ENCODE data around the gene NEMP2.

The NEMP2 gene, protein sequence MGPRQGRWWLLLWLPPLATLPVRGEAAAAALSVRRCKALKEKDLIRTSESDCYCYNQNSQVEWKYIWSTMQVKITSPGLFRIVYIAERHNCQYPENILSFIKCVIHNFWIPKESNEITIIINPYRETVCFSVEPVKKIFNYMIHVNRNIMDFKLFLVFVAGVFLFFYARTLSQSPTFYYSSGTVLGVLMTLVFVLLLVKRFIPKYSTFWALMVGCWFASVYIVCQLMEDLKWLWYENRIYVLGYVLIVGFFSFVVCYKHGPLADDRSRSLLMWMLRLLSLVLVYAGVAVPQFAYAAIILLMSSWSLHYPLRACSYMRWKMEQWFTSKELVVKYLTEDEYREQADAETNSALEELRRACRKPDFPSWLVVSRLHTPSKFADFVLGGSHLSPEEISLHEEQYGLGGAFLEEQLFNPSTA

DNA sequence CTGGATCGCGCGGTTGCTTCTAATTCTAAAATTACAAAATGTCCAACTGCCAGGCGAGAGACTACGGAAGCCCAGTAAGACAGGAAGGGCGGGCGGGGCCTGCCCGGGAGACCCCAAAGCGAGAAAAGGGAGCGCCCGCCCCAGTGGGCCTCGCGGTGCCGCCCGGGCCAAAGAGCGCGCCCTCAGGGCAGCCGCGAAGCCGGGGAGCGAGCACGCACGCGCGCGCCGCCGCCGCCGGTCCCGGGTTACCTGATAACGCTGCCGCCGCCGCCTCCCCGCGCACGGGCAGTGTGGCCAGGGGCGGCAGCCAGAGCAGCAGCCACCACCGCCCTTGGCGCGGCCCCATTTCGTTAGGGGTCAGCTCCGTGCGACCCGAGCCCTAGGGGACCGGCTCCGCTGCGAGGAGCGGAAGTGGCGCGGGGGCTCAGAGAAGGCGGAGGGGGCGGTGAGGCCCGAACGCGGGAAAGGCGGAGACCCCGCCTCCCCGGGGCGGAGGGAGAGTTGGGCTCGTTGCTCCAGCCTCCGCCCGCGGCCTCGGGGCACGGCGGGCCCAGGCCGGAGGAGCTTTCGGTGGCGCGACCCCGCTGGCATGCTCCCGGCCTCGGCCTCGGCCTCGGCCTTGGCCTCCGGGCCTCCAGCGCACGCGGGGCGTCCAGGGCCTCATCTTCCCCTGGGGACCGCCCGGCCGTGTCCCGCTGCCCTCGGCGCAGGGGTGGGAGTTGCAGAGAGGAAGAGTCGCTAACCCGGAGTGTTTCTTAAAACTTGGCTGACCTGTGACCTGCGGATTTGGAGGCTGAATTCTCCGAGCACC lies at the start of gene NEMP2:
Gene NEMP2 (minus strand): TSS at position 413 of the 811 bp plus-strand sequence. CDS start 67 bp downstream, at position 346.
- Histone ChIP-seq H3K36me3 (replicated peaks) (no peaks in the 10 kb centered on the region), H3K27me3 (ENCODE audit: low read depth) (no peaks in the 10 kb centered on the region), H3K9me3 (peaks cover 5% of the 10 kb centered on the region; the same call in 1 of the 2 replicates), H3K4me3 (peak within 1 kb of the TSS; percentile 48), H3K4me1 (peaks cover 6% of the 10 kb centered on the region)
- peak; percentile 73 to 87 for DNase-seq (ENCODE audit: low spot score in 2 of 2)
- in situ Hi-C loops (cut with MboI; ENCODE audit: low sequenced_read_pairs), result no loop called here

DNA sequence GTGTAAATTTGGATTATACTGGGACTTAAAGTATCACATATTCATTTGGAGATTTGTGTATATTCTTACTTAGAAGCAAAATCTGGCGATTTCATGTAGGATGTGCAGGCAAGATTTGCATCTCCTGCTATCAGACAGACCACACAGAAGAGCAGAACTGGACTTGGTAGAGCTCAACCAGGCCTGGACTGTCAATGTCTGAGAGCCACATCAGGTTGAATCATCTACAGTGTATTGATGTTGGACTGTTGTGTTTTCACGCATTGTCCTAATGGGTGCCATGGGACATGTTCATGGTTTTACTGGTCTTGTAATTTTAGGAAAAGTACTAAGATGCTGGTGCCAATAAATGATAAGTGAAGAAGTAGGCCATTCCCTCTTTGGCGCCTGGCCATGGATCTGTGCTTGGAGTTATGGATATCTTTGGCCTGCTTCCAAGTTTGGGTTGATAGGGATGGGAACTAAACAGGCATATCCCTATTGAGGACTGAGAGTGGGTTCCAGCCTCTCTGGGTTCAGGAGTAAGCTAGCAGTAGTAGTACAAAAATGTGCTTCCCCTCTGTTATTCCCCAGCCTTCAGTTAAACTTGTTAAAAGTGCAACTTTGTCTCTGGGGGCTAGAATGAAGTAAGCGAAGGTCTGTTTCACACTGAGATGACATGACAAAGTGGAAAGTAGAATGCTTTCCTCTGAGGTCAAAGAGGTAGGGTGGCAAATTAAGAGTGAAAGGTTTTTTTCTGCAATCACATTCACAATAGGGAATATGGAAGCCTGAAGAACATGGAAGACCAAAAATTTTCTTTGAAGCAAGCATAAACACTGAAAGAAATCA lies 49.2 kb upstream of the NEMP2 start:
- H3K27me3 ChIP-seq (ENCODE audit: low read depth), result no peaks in the 10 kb centered on the region
- no peak for DNase-seq (ENCODE audit: low spot score in 2 of 2)
- H3K9me3 ChIP-seq, result no peaks in the 10 kb centered on the region
- H3K4me1 ChIP-seq, result no peaks in the 10 kb centered on the region
- no peaks in the 10 kb centered on the region for H3K36me3 ChIP-seq (replicated peaks)
- H3K4me3 ChIP-seq, result no peak overlapping the region
- in situ Hi-C loops (cut with MboI; ENCODE audit: low sequenced_read_pairs), result no loop called here

DNA sequence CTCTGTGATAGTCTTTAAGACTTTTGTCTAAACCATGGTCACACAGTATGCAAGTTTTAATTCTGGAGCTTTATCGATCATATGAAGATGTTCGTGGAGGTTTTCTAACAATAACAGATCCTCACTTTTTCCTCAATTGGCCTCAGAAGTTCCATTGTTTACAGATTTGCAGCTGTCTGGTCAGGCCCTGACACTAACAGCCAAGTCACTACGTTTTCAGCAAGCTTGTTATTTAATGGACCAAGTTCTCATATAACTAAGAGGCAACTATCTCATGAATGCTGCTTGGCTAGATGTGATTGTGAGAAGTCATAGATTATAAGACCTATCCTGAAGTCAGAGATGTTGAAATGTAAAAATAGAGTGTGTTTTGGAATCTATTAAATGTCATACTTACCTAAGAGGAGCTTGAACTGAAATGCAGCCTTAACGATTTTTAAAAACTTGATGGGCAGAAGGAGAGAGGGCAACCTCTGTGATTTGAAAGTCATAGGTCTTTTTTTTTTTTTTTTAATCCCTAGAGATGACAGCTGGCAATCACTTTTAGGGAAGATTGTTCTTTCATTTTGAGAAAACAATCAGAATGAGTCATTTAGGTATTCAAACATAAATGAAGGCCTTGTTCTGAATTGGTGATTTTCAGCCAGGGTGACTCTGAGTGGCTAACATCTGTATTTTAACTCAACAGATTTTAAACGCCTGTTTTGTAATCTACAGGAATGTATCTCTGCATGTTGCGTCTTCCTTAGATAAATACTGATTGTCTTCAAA lies 48.4 kb upstream of the NEMP2 start:
- Histone ChIP-seq H3K4me1 (no peaks in the 10 kb centered on the region), H3K36me3 (replicated peaks) (no peaks in the 10 kb centered on the region), H3K4me3 (no peak overlapping the region), H3K27me3 (ENCODE audit: low read depth) (no peaks in the 10 kb centered on the region), H3K9me3 (no peaks in the 10 kb centered on the region)
- in situ Hi-C loops (cut with MboI; ENCODE audit: low sequenced_read_pairs), result no loop called here
- no peak for DNase-seq (ENCODE audit: low spot score in 2 of 2)

DNA sequence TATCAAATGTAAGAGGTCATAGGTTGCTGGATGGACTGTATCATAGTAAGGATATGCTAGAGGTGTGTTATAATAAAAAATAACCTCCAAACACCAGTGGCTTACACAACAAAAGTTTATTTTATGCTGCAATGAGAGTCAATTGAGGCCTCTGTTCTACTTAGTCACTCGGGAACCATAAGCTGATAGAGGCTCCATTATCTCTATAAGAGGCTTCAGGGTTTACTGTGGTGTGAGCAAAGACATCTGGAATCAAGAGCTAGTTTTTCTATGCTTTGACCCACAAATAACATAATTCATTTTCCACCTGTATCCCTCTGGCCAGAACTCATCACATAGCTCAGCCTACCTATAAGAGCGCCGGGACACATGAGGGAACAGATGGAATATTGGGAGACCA lies 47.5 kb upstream of the NEMP2 start:
- Histone ChIP-seq H3K4me1 (no peaks in the 10 kb centered on the region), H3K27me3 (ENCODE audit: low read depth) (no peaks in the 10 kb centered on the region), H3K9me3 (no peaks in the 10 kb centered on the region), H3K4me3 (no peak overlapping the region), H3K36me3 (replicated peaks) (no peaks in the 10 kb centered on the region)
- no peak for DNase-seq (ENCODE audit: low spot score in 2 of 2)
- in situ Hi-C loops (cut with MboI; ENCODE audit: low sequenced_read_pairs), result no loop called here

DNA sequence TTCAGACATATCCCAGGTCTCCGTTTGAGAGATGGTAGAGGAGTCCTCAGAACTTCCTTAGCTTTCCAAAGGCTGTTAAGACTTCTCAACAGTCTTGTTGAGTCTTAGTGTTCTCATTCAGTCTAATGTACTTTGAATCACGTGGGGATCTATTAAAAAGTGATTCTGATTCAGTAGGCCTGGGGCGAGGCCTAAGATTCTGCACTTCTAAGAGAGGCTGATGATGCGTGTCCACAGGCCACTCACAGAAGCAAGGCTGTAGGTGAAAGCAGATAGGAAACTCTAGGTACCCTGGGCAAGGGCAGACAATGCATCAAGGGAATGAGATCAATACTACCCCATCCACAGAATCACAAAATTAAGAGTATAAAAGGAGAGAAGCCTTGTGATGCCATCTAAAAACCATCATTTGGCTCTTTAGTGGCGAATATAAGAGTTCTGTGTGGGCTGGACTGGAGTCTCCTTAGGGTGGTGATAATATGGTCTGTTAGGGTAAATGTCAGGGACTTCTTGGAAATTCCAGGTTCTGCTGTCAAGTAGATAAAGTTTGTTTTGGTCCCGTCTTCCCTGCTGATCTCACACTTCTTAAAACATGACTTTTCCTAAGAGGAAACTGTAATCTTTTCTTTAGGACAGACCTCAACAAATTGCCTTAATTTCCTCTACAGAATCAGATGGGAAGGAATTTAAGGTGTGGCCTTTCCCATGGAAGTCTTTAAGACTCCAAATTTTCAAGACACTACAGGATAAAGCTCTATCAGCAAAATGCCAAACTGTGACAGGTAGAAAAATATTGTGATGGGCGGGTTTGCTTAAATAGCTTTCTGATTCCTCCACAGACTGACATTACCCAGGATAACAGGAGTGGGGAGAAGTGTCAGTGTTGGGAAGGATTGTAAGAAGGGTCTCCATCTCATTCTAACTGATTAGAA lies 45.7 kb upstream of the NEMP2 start:
- Histone ChIP-seq H3K4me1 (no peaks in the 10 kb centered on the region), H3K27me3 (ENCODE audit: low read depth) (no peaks in the 10 kb centered on the region), H3K36me3 (replicated peaks) (no peaks in the 10 kb centered on the region), H3K9me3 (no peaks in the 10 kb centered on the region), H3K4me3 (no peak overlapping the region)
- DNase-seq (ENCODE audit: low spot score in 2 of 2), result no peak
- in situ Hi-C loops (cut with MboI; ENCODE audit: low sequenced_read_pairs), result no loop called here

DNA sequence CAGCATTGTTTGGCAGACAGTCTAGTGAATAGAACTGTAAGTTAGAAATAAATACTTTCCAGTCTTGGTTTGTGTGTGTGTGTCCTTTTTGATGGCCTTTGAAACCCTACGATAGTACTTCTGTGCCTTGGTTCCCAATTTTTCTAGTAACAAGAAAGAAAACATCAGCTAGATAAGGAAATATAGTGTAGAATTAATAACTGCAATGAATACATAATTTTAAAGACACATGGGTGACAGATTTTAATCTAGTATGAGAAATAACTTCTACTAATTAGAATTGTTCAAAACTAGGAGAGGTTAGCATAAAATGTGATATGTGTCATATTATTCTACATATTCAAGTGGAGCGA lies 44.5 kb upstream of the NEMP2 start:
- in situ Hi-C loops (cut with MboI; ENCODE audit: low sequenced_read_pairs), result no loop called here
- no peak overlapping the region for H3K4me3 ChIP-seq
- H3K36me3 ChIP-seq (replicated peaks), result no peaks in the 10 kb centered on the region
- no peak for DNase-seq (ENCODE audit: low spot score in 2 of 2)
- no peaks in the 10 kb centered on the region for H3K4me1 ChIP-seq
- no peaks in the 10 kb centered on the region for H3K9me3 ChIP-seq
- no peaks in the 10 kb centered on the region for H3K27me3 ChIP-seq (ENCODE audit: low read depth)

DNA sequence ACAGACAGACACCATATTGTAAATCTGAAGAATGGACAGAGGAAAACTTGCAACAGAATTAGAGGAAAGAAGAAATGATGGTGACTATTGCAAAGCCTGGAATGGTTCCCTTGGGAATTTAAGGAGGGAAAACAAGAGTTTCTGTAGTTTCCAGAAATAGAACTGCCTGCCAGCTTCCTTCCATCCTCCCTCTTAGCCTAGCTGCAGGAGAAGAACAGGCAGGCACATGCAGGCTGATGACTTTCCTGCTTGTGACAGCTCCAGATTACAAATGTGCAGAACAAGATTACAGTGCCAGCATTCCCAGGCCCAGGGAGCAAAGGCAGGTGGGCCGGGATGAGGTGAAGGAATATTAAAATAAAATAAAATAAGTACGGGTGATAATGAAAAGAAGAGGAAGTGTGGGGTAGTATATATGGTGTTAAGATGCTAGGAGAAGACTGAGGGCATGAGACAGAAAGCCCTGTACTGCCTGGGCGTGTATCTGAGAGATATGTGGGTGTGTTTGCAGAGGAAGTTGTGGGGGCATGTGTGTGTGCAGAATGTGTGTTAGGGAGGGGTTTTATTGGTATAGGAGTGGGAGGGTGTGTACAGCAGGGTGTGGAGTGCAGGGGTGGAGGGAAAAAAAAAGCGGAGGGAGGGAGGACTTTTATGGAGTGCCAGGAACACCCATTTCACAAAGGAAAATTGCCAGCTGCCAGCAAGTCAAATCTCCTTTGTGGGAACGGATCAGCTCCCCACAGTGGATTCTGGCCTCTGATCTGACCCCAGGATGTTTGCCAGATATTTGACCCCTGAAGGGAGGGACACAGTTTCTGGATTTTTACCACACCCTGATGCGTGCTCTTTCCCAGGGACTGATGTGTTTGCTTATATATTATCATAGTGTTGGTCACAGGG lies 43.9 kb upstream of the NEMP2 start:
- no peak for DNase-seq (ENCODE audit: low spot score in 2 of 2)
- in situ Hi-C loops (cut with MboI; ENCODE audit: low sequenced_read_pairs), result no loop called here
- no peaks in the 10 kb centered on the region for H3K36me3 ChIP-seq (replicated peaks)
- no peaks in the 10 kb centered on the region for H3K4me1 ChIP-seq
- H3K9me3 ChIP-seq, result no peaks in the 10 kb centered on the region
- no peak overlapping the region for H3K4me3 ChIP-seq
- H3K27me3 ChIP-seq (ENCODE audit: low read depth), result no peaks in the 10 kb centered on the region

DNA sequence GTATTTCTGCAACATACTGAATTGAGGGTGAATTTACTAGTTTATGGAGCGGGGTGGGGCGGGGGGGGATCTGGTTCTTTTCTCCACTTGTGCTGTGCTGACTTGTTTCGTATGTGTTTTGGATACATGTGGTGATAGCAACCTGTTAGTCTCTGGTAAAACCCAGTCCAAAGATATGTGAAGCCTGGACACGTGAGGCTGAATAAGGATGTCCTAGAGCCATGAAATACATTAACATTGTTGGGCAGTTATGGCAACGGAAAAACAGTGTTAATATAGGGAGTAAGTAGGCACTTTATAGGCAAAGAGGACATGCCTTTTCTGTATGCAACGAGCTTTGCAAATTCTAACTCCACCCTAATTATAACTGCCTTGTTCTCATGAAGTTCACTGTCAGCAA lies 42.1 kb upstream of the NEMP2 start:
- no peaks in the 10 kb centered on the region for H3K4me1 ChIP-seq
- H3K9me3 ChIP-seq, result no peaks in the 10 kb centered on the region
- in situ Hi-C loops (cut with MboI; ENCODE audit: low sequenced_read_pairs), result no loop called here
- H3K4me3 ChIP-seq, result no peak overlapping the region
- H3K27me3 ChIP-seq (ENCODE audit: low read depth), result no peaks in the 10 kb centered on the region
- DNase-seq (ENCODE audit: low spot score in 2 of 2), result no peak
- no peaks in the 10 kb centered on the region for H3K36me3 ChIP-seq (replicated peaks)

DNA sequence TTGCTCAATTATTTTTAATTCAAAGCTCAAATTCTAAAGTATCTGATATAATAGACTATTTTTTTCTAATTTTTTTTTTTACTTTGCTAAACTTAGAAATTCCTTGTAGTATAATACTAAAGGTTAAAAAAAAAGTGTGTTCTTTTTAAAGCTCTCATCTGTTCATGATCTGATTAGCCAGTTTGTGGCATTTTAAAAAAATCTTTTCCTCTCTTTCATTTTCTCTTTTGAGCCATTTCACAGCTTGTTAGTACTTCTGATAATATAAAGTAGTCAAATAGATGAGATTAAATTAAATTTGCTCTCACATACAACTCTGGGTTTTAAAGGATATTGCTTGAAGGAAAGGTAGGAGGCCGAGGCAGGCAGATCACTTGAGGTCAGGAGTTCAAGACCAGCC lies 40.7 kb upstream of the NEMP2 start:
- in situ Hi-C loops (cut with MboI; ENCODE audit: low sequenced_read_pairs), result no loop called here
- H3K36me3 ChIP-seq (replicated peaks), result no peaks in the 10 kb centered on the region
- H3K27me3 ChIP-seq (ENCODE audit: low read depth), result no peaks in the 10 kb centered on the region
- H3K9me3 ChIP-seq, result no peaks in the 10 kb centered on the region
- H3K4me1 ChIP-seq, result no peaks in the 10 kb centered on the region
- no peak overlapping the region for H3K4me3 ChIP-seq
- DNase-seq (ENCODE audit: low spot score in 2 of 2), result no peak

DNA sequence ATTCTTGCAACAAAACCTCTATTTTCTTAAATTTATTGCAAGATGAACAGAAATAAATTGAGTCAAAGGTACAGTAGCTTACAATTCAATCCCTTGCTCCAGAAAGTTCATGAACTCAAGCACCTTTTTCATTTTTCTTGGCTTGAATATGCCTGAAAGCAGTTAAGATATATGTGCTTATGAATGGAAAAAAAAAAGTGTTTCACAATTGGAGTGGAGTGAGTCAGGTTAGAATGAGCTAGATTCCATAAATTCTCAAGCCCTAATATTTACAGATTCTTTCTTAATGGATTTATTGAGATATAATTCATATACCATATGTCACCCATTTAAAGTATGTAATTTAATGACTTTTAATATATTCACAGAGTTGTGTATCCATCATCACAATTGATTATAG lies 39.6 kb upstream of the NEMP2 start:
- no peak for DNase-seq (ENCODE audit: low spot score in 2 of 2)
- H3K4me1 ChIP-seq, result no peaks in the 10 kb centered on the region
- no peaks in the 10 kb centered on the region for H3K27me3 ChIP-seq (ENCODE audit: low read depth)
- no peak overlapping the region for H3K4me3 ChIP-seq
- in situ Hi-C loops (cut with MboI; ENCODE audit: low sequenced_read_pairs), result no loop called here
- no peaks in the 10 kb centered on the region for H3K9me3 ChIP-seq
- no peaks in the 10 kb centered on the region for H3K36me3 ChIP-seq (replicated peaks)

DNA sequence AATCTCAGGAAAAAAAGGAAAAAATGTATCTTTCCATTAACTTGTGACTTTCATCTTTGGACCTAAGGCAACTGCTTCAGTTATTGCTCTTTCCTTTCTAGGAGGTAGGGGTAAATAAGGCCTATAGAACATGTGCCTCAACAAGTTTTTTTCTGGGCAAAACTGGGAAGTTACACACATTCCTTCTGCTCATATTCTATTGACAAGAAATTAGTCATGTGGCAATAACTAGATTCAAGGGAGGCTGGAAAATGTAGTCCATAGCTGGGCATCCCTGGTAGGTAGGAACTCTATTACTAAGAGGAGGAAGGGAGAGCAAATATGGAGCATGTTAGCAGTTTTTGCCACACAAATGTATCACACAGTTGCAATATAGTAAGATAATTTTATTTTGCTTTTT lies 37.7 kb upstream of the NEMP2 start:
- DNase-seq (ENCODE audit: low spot score in 2 of 2), result no peak
- H3K27me3 ChIP-seq (ENCODE audit: low read depth), result no peaks in the 10 kb centered on the region
- no peak overlapping the region for H3K4me3 ChIP-seq
- in situ Hi-C loops (cut with MboI; ENCODE audit: low sequenced_read_pairs), result no loop called here
- peaks cover 3% of the 10 kb centered on the region; the same call in 1 of the 2 replicates for H3K9me3 ChIP-seq
- no peaks in the 10 kb centered on the region for H3K36me3 ChIP-seq (replicated peaks)
- no peaks in the 10 kb centered on the region for H3K4me1 ChIP-seq

DNA sequence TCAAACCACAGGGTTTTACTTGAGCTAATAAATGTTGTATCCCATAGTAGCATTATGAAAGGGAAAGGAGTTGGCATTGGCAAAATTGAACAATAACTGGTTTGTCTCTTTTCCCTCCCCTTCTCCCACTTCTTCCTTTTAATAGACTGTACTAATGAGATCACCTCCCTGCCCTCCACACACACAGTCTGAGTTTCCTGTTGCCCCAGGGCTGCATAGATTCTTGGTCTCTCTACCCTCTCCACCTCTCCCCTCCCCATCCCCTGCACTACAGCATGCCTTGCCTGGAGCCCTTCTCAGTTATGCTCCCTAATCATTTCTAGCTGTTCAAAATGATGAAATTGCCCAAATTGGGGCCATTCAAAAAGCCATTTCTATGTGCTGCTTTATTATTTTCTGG lies 37.2 kb upstream of the NEMP2 start:
- Histone ChIP-seq H3K27me3 (ENCODE audit: low read depth) (no peaks in the 10 kb centered on the region), H3K9me3 (peaks cover 3% of the 10 kb centered on the region; the same call in 1 of the 2 replicates), H3K36me3 (replicated peaks) (no peaks in the 10 kb centered on the region), H3K4me3 (no peak overlapping the region), H3K4me1 (no peaks in the 10 kb centered on the region)
- in situ Hi-C loops (cut with MboI; ENCODE audit: low sequenced_read_pairs), result no loop called here
- no peak for DNase-seq (ENCODE audit: low spot score in 2 of 2)
